CD4-positive, alpha-beta memory T cell (primary cell): ENCODE results near the gene DYSF. TPM values are rescaled to one million over a fixed set of nuclear protein-coding genes. Genes with fewer than 3 reads are reported as not detected.

Experiments
- CTCF ChIA-PET: fragments of 350-600 bp; sonication (Branson Sonifier 250); formaldehyde crosslinking; loops from one replicate; lab custom pipeline; 2021; ENCODE audit warnings: inconsistent platforms; ENCODE audit not compliant: partially characterized antibody; lab: Charles Lee
- POLR2A ChIA-PET: fragments of 350-600 bp; sonication (Branson Sonifier 250); formaldehyde crosslinking; loops from one replicate; lab custom pipeline; 2021; ENCODE audit not compliant: partially characterized antibody; lab: Charles Lee
- DNase-seq, 5 donors: peaks; one replicate each; pipeline versions ENCODE4 v3.0.0 to v3.0.0-alpha.2; 2020 to 2022; ENCODE audit warnings: mixed read lengths in 1 of 5
- H3K27ac ChIP-seq: one replicate; pipeline ENCODE4 v1.7.0; 2013; ENCODE audit warnings: low read depth, low read length
- H3K27me3 ChIP-seq: 2 replicates; pipeline ENCODE4 v1.7.0; 2013; ENCODE audit warnings: mild to moderate bottlenecking, low read length, moderate library complexity; ENCODE audit not compliant: insufficient read depth
- H3K36me3 ChIP-seq: 2 replicates; pipeline ENCODE4 v1.7.0; 2013; ENCODE audit warnings: mild to moderate bottlenecking, low read length, moderate library complexity; ENCODE audit not compliant: insufficient read depth
- H3K4me1 ChIP-seq: 2 replicates; pipeline ENCODE4 v1.7.0; 2013; ENCODE audit warnings: mild to moderate bottlenecking, low read length, moderate library complexity; ENCODE audit not compliant: insufficient read depth
- H3K4me3 ChIP-seq, 2 donors: one replicate each; pipeline ENCODE4 v1.7.0; 2013; ENCODE audit warnings: low read length in 2 of 2, mild to moderate bottlenecking in 1 of 2
- H3K9me3 ChIP-seq, 2 donors: one replicate each; pipeline ENCODE4 v1.7.0; 2013; ENCODE audit warnings: low read length in 2 of 2, control low read depth in 1 of 2; ENCODE audit not compliant: control insufficient read depth in 1 of 2
- H3K27ac Mint-ChIP-seq, 7 donors: one replicate each; pipeline ENCODE4 v1.8.0; 2020 to 2021; ENCODE audit warnings: mixed read lengths in 7 of 7, mild to moderate bottlenecking in 6 of 7, inconsistent platforms in 3 of 7, moderate library complexity in 3 of 7
- H3K27me3 Mint-ChIP-seq, 2 donors: one replicate each; pipeline ENCODE4 v1.8.0; 2020 to 2021; ENCODE audit warnings: mixed read lengths in 2 of 2
- H3K36me3 Mint-ChIP-seq, 2 donors: one replicate each; pipeline ENCODE4 v1.8.0; 2020 to 2021; ENCODE audit warnings: mixed read lengths in 2 of 2, inconsistent platforms in 1 of 2, mild to moderate bottlenecking in 1 of 2
- H3K4me1 Mint-ChIP-seq, 4 donors: one replicate each; pipeline ENCODE4 v1.8.0; 2020 to 2021; ENCODE audit warnings: mixed read lengths in 4 of 4, mild to moderate bottlenecking in 1 of 4
- H3K4me3 Mint-ChIP-seq, 8 donors: one replicate each; pipeline ENCODE4 v1.8.0; 2020 to 2021; ENCODE audit warnings: mixed read lengths in 8 of 8, mild to moderate bottlenecking in 7 of 8, moderate library complexity in 6 of 8, inconsistent platforms in 3 of 8
- H3K9me3 Mint-ChIP-seq, 8 donors: one replicate each; pipeline ENCODE4 v1.8.0; 2020 to 2021; ENCODE audit warnings: mixed read lengths in 8 of 8, mild to moderate bottlenecking in 5 of 8, inconsistent platforms in 3 of 8, moderate library complexity in 1 of 8
- intact Hi-C: fragments of 100-400 bp; cut with micrococcal nuclease; formaldehyde crosslinking; loops from one replicate; pipeline ENCODE4 v1.15.1; 2023
- polyA plus RNA-seq, 2 donors: library from polyadenylated mRNA; unstranded; fragments of 300-500 nt; fragmentation: Illumina TruSeq; gene quantifications; one replicate each; pipeline ENCODE4 v1.2.3, GENCODE V29; 2021
- total RNA-seq, 2 experiments: library from RNA; stranded (reverse); gene quantifications; one replicate each; pipeline ENCODE4 v1.2.3, GENCODE V29; 2021

Gene DYSF
- total and polyA plus RNA-seq, 4 experiments from 2014 or later: 0.28 to 0.49 TPM; not detected in 2

DNA sequence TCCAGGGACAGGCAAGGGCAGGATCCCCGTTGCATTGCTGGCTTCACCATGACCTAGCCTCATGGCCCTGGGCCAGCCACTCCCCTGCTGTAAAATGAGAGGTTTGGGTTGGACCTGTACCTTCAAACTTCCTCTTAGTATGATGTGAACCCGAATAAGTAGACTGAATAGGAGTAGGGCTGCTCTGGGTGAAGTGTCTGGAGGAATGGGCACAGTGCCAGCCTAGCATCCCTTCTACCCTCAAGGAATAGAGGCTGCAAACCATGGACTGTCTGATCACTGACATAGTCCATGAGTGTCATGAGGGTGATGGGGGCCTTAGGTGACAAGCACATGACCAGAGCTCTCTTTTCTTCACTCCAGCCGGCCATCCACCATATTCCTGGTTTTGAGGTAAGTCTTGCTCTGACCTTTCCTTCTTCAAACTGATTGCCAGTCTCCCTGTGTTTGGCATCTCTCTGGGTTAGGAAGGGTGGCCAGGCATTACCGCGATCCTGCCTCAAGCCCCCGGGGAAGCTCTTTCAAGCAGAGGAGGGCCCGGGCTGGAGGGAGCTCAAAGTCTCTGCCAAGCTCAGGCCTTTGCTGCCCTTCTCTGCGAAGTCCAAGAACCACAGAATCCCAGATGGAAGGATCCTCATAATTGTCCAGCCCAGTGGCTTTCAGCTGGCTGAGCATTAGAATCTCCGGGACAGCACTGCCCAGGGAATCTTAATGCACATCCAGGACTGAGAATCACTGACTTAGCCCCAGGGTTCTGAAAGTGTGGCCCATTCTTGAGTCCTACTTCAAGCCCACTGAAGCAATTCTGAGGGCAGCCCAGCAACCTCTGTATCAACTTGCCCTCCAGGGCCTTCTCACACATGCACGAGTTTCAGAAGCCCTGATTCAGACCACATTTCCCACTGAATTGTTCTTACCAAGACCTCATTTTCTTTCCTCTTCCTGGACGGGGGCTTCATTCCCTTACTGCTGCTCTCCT is 148.1 kb downstream of the DYSF start:
- peaks cover 0 to 4% (median 3%) of the 10 kb centered on the region in 4 donors for H3K4me1 Mint-ChIP-seq
- ChIA-PET POLR2A (no interaction called here), CTCF (no interaction called here)
- Histone ChIP-seq H3K27me3 (no peaks in the 10 kb centered on the region), H3K9me3 (no peaks in the 10 kb centered on the region), H3K27ac (no peak overlapping the region), H3K4me3 (no peak overlapping the region), H3K4me1 (no peaks in the 10 kb centered on the region), H3K36me3 (no peaks in the 10 kb centered on the region)
- no peak overlapping the region for H3K4me3 Mint-ChIP-seq
- no peak for DNase-seq
- no peaks in the 10 kb centered on the region for H3K9me3 Mint-ChIP-seq
- no peaks in the 10 kb centered on the region for H3K36me3 Mint-ChIP-seq
- peaks cover 6 to 24% of the 10 kb centered on the region in 2 donors for H3K27me3 Mint-ChIP-seq
- H3K27ac Mint-ChIP-seq: no peak overlapping the region
- intact Hi-C loops: no loop called here

DNA sequence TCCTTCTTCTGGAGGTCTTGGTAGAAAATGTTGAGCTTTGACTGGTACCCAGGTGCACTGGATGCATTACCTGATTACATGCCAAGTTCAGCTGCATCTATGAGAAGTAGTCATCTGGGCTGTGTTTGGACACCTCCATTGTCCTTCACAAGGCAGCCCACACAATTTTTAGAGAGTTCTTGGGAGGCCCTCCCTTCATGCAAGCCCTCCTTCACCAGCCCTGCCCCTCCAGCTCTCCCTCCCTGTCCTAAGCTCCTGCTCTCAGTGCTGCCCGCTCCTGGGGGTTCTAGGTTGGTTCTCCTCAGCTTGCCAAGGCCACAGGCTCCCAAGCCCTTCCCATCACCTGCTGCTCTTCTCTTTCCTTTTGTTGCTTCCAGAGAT is 148.7 kb downstream of the DYSF start:
- intact Hi-C loops: no loop called here
- H3K4me1 ChIP-seq: no peaks in the 10 kb centered on the region
- H3K27me3 ChIP-seq: no peaks in the 10 kb centered on the region
- Mint-ChIP-seq H3K4me1 (peaks cover 0 to 4% (median 3%) of the 10 kb centered on the region in 4 donors), H3K27me3 (peaks cover 6 to 25% of the 10 kb centered on the region in 2 donors), H3K36me3 (no peaks in the 10 kb centered on the region), H3K9me3 (no peaks in the 10 kb centered on the region), H3K4me3 (no peak overlapping the region), H3K27ac (no peak overlapping the region)
- CTCF ChIA-PET: no interaction called here
- H3K36me3 ChIP-seq: no peaks in the 10 kb centered on the region
- DNase-seq: no peak
- POLR2A ChIA-PET: no interaction called here
- no peak overlapping the region for H3K4me3 ChIP-seq
- H3K9me3 ChIP-seq: no peaks in the 10 kb centered on the region
- H3K27ac ChIP-seq: no peak overlapping the region

DNA sequence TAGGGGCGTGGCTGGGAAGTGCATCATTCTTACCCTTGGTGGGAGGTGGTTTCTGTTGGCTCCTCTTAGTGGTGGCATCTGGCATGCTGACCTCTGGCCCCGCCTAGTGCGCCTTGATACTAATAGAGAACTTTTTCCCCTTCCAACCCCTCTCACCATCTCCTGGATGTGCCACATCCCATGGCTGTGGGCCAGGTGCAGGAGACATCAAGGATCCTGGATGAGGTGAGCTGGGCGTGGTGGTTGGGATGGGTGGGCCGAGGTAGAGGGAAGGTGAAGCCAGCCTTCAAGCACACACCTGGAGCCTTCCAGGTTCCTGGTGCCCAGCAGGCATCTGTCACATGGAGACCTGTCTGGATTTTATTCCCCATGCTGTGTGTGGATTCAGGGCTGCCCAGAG is 149.2 kb downstream of the DYSF start:
- CTCF ChIA-PET: no interaction called here
- no peak overlapping the region for H3K27ac Mint-ChIP-seq

DNA sequence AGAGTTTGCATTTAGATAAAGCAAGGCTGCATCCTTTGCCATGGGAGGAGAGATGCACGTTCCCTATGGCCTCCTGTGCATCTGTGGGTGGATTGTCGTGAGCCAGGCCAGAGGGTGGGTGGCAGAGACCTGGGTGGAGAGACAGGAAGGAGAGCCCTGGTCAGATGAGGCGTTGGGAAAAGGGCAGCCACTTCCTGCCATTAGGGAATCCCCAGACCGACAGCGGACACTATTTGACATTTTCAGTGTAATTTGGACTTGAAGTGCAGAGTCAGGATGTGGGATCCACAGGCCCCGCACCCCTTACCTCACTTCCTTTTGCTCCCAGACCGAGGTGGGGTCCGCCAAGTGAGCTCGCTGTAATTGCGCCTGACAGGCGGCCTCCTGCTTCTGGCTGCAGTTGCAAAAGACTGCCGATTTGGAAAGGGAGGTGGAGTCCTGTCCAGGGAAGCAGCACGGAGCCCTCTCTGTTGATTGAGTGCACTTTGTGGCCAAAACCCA is 150.0 kb downstream of the DYSF start:
- Mint-ChIP-seq H3K9me3 (no peaks in the 10 kb centered on the region), H3K4me3 (no peak overlapping the region), H3K27me3 (peaks cover 6 to 24% of the 10 kb centered on the region in 2 donors), H3K36me3 (no peaks in the 10 kb centered on the region), H3K4me1 (peaks cover 0 to 4% (median 3%) of the 10 kb centered on the region in 4 donors), H3K27ac (no peak overlapping the region)
- Histone ChIP-seq H3K4me3 (no peak overlapping the region), H3K4me1 (no peaks in the 10 kb centered on the region), H3K27me3 (no peaks in the 10 kb centered on the region), H3K36me3 (no peaks in the 10 kb centered on the region), H3K27ac (no peak overlapping the region), H3K9me3 (no peaks in the 10 kb centered on the region)
- intact Hi-C loops: no loop called here
- POLR2A ChIA-PET: no interaction called here
- DNase-seq: no peak
- CTCF ChIA-PET: no interaction called here

More for the DNA sequence above, 149.2 kb downstream of the DYSF start:
- Histone ChIP-seq H3K9me3 (no peaks in the 10 kb centered on the region), H3K4me3 (no peak overlapping the region), H3K27ac (no peak overlapping the region), H3K4me1 (no peaks in the 10 kb centered on the region), H3K36me3 (no peaks in the 10 kb centered on the region), H3K27me3 (no peaks in the 10 kb centered on the region)
- intact Hi-C loops: no loop called here
- H3K4me3 Mint-ChIP-seq: no peak overlapping the region
- no peaks in the 10 kb centered on the region for H3K36me3 Mint-ChIP-seq
- peaks cover 0 to 4% (median 3%) of the 10 kb centered on the region in 4 donors for H3K4me1 Mint-ChIP-seq
- no peak for DNase-seq
- POLR2A ChIA-PET: no interaction called here
- H3K9me3 Mint-ChIP-seq: no peaks in the 10 kb centered on the region
- H3K27me3 Mint-ChIP-seq: peaks cover 6 to 25% of the 10 kb centered on the region in 2 donors

DNA sequence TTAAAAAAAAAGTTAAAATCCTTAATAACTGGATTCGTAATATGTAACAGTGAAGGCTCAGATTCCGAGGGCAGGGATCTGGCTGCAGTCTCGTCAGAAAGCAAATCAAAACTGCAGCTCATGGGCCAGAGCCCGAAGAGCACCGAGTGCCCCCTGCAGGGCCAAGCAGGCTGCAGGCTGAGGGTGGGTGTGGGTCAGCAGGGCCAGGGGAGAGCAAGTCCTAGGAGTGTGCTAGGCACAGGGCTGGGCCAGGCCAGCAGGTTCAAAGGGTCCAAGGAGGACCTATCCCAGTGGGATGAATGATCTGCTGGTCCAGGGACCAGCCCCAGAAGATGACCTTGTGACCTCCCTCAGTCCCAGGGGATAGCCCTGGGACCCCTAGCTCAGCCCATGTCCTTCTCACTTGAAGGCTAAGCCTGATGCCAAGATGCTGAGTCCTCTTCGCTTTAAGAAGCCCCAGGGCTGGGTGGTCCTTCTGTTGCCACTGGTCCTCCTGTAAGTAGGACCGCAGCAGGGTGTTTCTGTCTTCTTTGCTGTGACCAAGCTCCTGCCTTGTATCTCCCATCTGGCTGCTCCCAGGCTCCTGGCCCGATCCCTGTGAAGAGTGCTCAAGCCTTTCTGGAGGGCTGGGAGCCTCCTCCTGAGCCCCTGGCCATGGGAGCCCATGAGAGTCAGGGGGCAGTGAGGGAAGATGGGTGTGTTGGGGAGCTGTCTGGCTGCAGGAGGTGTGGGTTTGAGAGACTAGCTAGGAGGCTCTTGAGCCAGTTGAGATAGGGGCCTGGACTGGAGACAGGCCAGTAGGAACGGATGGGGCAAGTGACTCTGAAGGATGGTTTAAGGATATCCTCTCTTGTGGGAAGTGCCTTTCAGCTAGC is 150.7 kb downstream of the DYSF start:
- DNase-seq: no peak
- H3K4me1 Mint-ChIP-seq: peaks cover 0 to 4% (median 3%) of the 10 kb centered on the region in 4 donors
- H3K27ac ChIP-seq: no peak overlapping the region
- H3K4me3 ChIP-seq: no peak overlapping the region
- H3K4me1 ChIP-seq: no peaks in the 10 kb centered on the region
- no peaks in the 10 kb centered on the region for H3K36me3 ChIP-seq
- peaks cover 6 to 21% of the 10 kb centered on the region in 2 donors for H3K27me3 Mint-ChIP-seq
- H3K9me3 Mint-ChIP-seq: no peaks in the 10 kb centered on the region
- no peak overlapping the region for H3K4me3 Mint-ChIP-seq
- ChIA-PET POLR2A (no interaction called here), CTCF (no interaction called here)
- H3K27ac Mint-ChIP-seq: no peak overlapping the region
- H3K27me3 ChIP-seq: no peaks in the 10 kb centered on the region
- intact Hi-C loops: no loop called here
- H3K9me3 ChIP-seq: no peaks in the 10 kb centered on the region
- H3K36me3 Mint-ChIP-seq: no peaks in the 10 kb centered on the region

DNA sequence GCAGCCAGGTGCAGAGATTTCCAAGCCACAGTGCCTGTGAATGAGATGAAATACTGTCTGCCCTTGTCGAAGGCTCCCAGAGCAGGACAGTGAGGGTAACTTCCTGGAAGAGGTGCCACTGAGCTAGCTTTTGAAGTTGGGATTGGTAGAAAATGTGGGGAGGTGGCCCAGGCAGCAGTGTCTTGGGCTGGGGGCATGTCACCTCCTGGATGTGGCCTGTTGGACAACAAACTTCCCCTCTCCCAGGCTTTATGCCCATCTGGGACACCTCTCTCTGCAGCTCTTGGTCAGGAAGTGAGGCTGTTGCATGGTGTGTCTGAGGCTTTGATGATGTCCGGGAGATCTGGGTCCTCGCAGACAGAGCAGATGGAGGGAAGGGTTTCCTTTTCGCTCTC is 151.4 kb downstream of the DYSF start:
- Histone ChIP-seq H3K27me3 (no peaks in the 10 kb centered on the region), H3K4me3 (no peak overlapping the region), H3K4me1 (no peaks in the 10 kb centered on the region), H3K27ac (no peak overlapping the region), H3K36me3 (no peaks in the 10 kb centered on the region), H3K9me3 (no peaks in the 10 kb centered on the region)
- CTCF ChIA-PET: no interaction called here
- peaks cover 0 to 4% (median 3%) of the 10 kb centered on the region in 4 donors for H3K4me1 Mint-ChIP-seq
- intact Hi-C loops: no loop called here
- DNase-seq: no peak
- H3K27me3 Mint-ChIP-seq: peaks cover 6 to 21% of the 10 kb centered on the region in 2 donors
- H3K27ac Mint-ChIP-seq: no peak overlapping the region
- no peaks in the 10 kb centered on the region for H3K36me3 Mint-ChIP-seq
- H3K9me3 Mint-ChIP-seq: no peaks in the 10 kb centered on the region
- POLR2A ChIA-PET: no interaction called here
- H3K4me3 Mint-ChIP-seq: no peak overlapping the region

DNA sequence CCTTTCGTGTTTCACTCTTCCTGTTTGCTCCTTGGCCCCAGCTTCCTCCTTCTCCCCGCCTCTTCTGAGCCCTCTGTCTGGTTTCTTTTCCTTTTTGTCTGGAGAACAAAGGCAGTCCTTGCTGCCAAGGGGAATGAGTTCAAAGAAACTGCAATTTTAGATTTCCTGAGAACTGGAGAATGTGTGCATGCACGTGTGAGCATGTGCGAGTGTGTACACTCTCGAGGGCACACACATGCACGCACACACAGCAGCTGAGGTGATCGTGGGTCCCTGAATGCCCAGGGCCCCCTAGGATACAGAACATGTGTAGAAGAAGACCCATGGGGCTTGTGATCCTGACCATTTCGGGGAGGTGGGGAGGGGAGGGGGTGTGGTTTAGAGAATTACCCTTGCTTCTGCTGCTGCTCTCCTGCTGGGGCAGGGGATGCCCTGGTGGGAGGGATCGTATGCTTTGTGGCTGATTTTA is 151.8 kb downstream of the DYSF start:
- ChIA-PET POLR2A (no interaction called here), CTCF (no interaction called here)
- no peak overlapping the region for H3K27ac Mint-ChIP-seq
- peaks cover 0 to 4% (median 3%) of the 10 kb centered on the region in 4 donors for H3K4me1 Mint-ChIP-seq
- Histone ChIP-seq H3K27ac (no peak overlapping the region), H3K4me1 (no peaks in the 10 kb centered on the region), H3K36me3 (no peaks in the 10 kb centered on the region), H3K4me3 (no peak overlapping the region), H3K9me3 (no peaks in the 10 kb centered on the region), H3K27me3 (no peaks in the 10 kb centered on the region)
- H3K9me3 Mint-ChIP-seq: no peaks in the 10 kb centered on the region
- DNase-seq: no peak
- H3K27me3 Mint-ChIP-seq: peaks cover 6 to 21% of the 10 kb centered on the region in 2 donors
- H3K36me3 Mint-ChIP-seq: no peaks in the 10 kb centered on the region
- peak overlapping the region in 1 of 8 donors; percentile 1 for H3K4me3 Mint-ChIP-seq
- intact Hi-C loops: no loop called here
